ENCODE data around the gene CHPF.

Gene CHPF

DNA sequence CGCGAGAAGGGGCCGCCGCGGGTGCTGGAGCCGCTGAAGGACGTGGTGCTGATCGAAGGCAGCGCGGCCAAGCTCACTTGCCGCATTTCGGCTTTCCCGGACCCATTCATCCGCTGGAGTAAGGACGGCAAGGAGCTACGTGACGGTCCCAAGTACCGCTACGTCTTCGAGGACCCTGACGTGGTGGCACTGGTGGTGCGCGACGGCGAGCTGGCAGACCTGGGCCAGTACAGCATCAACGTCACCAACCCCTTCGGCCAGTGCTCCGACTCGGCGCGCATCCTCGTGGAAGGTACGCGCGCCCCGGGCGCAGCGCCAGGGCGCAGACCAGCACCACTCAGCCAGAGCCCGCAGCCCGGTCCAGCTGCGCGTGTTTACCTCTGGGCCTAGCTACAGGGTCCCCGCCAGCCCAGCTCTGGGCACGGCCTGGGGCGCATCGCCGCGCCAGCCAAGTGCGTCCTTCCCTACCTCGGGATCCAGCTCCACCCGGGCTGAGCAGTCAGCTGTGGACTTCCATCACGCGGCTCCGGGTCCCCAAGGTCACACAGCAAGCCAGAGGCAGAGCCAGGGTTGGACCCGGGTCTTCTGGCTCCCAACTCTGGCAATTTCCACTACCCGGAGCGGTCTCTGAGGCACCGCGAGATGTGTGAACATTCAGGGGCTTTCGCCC lies 46.6 kb downstream of the CHPF start:
- no peak for DNase-seq (ENCODE audit: low read depth)

DNA sequence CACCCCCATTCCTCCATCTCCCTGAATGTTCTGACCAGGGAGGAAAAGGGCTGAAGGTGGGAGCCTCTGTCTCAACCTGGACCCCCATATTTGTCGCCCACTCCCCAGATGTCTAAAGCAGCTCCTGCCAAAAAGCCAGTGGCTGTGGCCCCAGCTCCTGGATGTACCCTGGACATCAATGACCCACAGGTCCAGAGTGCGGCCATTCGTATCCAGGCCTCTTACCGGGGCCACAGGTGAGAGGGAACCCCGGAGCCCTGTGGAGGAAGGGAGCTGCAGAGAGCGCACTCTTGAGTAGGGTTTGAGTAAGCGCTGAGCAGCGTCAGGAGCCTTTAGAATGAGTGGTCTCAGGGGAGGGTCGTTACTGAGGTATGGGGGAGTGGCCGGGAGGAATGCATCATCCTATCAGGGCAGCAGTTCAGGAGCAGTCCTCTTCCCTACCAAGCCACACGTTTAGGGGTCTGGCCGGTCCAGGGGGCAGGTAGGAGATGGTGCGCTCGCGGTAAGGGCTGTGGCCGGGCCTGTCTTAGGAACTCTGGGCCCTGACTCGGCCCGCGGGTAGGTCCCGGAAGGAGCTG lies 47.3 kb downstream of the CHPF start:
- no peak for DNase-seq (ENCODE audit: low read depth)

GRCh38 chr2:219495531-219496122 lies 48.0 kb downstream of the CHPF start:
- peak; percentile 75 for DNase-seq (ENCODE audit: low read depth)

- DNase-seq (ENCODE audit: low read depth), result no peak
Observed at GRCh38 chr2:219494952-219495530, 48.6 kb downstream of the CHPF start.

DNA sequence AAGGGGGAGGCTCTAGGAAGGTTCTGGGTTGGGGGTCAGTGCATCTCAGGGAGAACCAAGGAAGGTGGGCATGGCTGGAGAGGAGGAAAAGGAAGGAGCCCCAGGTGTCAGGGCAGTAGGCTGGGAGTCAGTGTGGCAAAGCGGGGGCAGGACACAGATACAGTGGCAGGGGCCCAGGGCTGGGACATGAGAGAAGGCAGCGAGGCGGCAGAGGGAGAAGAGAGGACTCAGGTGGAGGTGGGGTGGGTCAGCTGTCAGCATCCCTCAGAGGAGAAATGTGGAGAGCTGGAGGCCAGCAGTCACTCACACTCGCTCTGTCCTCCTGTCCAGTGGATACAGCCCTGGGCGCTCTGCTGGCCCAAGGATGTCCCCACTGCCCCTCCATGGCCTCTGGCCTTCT lies 50.5 kb downstream of the CHPF start:
- no peak for DNase-seq (ENCODE audit: low read depth)

GRCh38 chr2:219492575-219492974 lies 51.0 kb downstream of the CHPF start:
- no peak for DNase-seq (ENCODE audit: low read depth)

- DNase-seq (ENCODE audit: low read depth), result no peak
Observed at GRCh38 chr2:219491278-219491963, 52.2 kb downstream of the CHPF start.

- DNase-seq (ENCODE audit: low read depth), result no peak
Observed at GRCh38 chr2:219490600-219491130, 52.9 kb downstream of the CHPF start.

DNA sequence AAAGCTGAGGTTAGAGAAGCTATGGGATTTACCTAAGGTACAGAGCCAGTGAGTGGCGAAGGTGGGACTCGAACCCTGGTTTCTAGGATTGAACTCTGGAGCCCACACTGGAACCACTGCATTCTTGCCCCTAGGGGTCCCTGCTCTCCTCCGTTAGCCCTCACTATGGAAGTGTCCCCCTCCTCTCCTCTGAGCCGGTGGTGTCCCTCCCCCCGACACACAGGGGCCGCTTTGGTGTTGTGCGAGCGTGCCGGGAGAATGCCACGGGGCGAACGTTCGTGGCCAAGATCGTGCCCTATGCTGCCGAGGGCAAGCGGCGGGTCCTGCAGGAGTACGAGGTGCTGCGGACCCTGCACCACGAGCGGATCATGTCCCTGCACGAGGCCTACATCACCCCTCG lies 53.4 kb downstream of the CHPF start:
- DNase-seq (ENCODE audit: low read depth), result no peak

GRCh38 chr2:219489315-219489714 lies 54.3 kb downstream of the CHPF start:
- no peak for DNase-seq (ENCODE audit: low read depth)

Measured in amniotic epithelial cell (primary cell).